ENCODE data around the gene ZBTB33.

ZBTB33 gene

DNA sequence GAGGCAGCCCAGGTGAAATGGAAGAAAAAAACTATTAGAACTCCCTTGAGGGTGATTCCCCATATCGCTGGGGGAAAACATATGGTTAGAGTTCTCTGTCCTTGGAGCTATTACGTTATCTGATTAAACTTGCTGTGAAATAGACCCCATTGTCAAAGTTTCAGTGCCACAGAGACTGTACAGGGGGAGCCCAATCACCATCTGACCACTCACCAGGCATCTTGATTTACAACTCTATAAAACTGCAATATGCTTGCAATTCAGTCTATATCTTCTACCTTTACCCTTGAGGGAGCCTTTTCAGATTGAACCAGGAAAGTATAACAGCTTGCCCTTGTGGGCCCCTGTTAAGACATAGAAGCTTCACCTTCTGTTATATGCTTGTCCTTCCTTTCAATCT lies 42.4 kb downstream of the ZBTB33 start:
- TF ChIP-seq POLR2AphosphoS5 (IDR thresholded peaks at IDR 0.05; ENCODE audit: low read depth, low read length): no peak
- no peak for TF ChIP-seq SIN3A (IDR thresholded peaks at IDR 0.05; ENCODE audit: borderline replicate concordance, insufficient read depth, low read length)
- TF ChIP-seq FOXP2 (optimal IDR thresholded peaks at IDR 0.05; ENCODE audit: borderline replicate concordance, extremely low read depth, extremely low read length, insufficient read depth): no peak

DNA sequence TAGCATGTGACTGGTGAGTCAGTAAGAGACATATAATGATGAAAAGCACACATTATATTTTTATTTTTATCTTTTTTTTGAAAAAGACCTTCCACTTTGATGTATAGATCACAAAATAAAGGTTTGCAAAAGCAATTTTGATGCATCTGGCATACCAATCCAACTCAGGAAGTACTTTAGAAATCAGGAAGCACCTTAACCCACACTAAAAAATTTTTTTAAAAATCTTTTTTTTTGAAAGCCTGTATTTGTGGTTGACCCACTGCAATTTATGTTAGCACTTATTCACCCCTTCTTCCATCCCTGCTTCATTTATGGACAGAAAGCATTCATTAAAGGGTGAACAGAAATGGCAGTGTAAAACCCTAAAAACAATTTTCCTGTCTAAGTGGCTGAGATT lies 44.0 kb downstream of the ZBTB33 start:
- TF ChIP-seq, protein P1, sequence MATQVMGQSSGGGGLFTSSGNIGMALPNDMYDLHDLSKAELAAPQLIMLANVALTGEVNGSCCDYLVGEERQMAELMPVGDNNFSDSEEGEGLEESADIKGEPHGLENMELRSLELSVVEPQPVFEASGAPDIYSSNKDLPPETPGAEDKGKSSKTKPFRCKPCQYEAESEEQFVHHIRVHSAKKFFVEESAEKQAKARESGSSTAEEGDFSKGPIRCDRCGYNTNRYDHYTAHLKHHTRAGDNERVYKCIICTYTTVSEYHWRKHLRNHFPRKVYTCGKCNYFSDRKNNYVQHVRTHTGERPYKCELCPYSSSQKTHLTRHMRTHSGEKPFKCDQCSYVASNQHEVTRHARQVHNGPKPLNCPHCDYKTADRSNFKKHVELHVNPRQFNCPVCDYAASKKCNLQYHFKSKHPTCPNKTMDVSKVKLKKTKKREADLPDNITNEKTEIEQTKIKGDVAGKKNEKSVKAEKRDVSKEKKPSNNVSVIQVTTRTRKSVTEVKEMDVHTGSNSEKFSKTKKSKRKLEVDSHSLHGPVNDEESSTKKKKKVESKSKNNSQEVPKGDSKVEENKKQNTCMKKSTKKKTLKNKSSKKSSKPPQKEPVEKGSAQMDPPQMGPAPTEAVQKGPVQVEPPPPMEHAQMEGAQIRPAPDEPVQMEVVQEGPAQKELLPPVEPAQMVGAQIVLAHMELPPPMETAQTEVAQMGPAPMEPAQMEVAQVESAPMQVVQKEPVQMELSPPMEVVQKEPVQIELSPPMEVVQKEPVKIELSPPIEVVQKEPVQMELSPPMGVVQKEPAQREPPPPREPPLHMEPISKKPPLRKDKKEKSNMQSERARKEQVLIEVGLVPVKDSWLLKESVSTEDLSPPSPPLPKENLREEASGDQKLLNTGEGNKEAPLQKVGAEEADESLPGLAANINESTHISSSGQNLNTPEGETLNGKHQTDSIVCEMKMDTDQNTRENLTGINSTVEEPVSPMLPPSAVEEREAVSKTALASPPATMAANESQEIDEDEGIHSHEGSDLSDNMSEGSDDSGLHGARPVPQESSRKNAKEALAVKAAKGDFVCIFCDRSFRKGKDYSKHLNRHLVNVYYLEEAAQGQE (IDR thresholded peaks at IDR 0.05; ENCODE audit: insufficient read depth in 1 of 2, low read depth in 2 of 2, low read length in 2 of 2): no peak
- TF ChIP-seq POLR2AphosphoS5 (IDR thresholded peaks at IDR 0.05; ENCODE audit: low read depth, low read length): no peak
- no peak for TF ChIP-seq FOXP2 (optimal IDR thresholded peaks at IDR 0.05; ENCODE audit: borderline replicate concordance, extremely low read depth, extremely low read length, insufficient read depth)
- no peak for TF ChIP-seq TAF1 (IDR thresholded peaks at IDR 0.05; ENCODE audit: borderline replicate concordance, insufficient read depth, low read length)
- no peak for TF ChIP-seq SIN3A (IDR thresholded peaks at IDR 0.05; ENCODE audit: borderline replicate concordance, insufficient read depth, low read length)

DNA sequence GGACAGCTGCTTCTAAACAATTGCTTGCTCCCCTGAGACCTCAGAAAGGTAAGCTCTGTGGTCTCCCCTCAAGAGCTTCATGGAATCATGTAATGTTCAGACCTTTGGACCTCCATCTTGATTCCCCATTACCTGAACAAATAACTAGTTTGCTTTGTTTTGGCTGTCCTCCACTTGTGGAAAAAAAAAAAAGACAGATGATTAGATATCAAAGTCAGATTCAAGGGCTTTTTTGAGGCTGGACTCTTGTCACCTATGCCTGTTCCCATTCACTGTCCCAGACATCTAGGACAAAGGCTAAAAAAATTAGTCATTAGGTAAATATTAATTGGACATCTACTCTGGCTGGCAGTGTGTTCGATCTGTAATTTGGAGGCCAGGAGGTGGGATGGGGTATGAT lies 47.3 kb downstream of the ZBTB33 start:
- TF ChIP-seq POLR2AphosphoS5 (IDR thresholded peaks at IDR 0.05; ENCODE audit: low read depth, low read length): no peak
- TF ChIP-seq FOXP2 (optimal IDR thresholded peaks at IDR 0.05; ENCODE audit: borderline replicate concordance, extremely low read depth, extremely low read length, insufficient read depth): no peak
- TF ChIP-seq SIN3A (IDR thresholded peaks at IDR 0.05; ENCODE audit: borderline replicate concordance, insufficient read depth, low read length): no peak
- TF ChIP-seq, protein P1 (IDR thresholded peaks at IDR 0.05; ENCODE audit: insufficient read depth in 1 of 2, low read depth in 2 of 2, low read length in 2 of 2): no peak
- TF ChIP-seq TAF1 (IDR thresholded peaks at IDR 0.05; ENCODE audit: borderline replicate concordance, insufficient read depth, low read length): no peak

DNA sequence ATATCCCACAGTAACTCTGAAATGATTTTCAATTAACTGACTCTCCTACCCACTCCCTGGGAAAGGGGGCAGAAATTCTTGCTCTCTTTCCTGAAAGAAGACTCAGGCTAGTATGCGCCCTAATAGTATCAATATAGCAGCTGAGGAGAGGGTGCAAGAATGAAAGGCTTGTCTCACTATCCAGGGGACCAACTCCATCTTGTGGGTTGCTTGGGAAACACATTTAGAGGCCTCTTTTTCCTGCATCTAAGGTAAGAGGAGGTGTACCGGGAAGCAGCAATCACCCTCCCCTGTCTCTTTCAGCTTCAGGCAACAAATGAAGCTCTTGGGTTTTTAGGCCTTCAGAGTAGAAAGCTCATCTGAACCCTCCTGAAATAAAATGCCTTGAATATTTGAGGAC lies 49.3 kb downstream of the ZBTB33 start:
- TF ChIP-seq TAF1 (IDR thresholded peaks at IDR 0.05; ENCODE audit: borderline replicate concordance, insufficient read depth, low read length) (no peak), FOXP2 (optimal IDR thresholded peaks at IDR 0.05; ENCODE audit: borderline replicate concordance, extremely low read depth, extremely low read length, insufficient read depth) (no peak), SIN3A (IDR thresholded peaks at IDR 0.05; ENCODE audit: borderline replicate concordance, insufficient read depth, low read length) (no peak), POLR2AphosphoS5 (IDR thresholded peaks at IDR 0.05; ENCODE audit: low read depth, low read length) (no peak)
- TF ChIP-seq, protein P1 (IDR thresholded peaks at IDR 0.05; ENCODE audit: insufficient read depth in 1 of 2, low read depth in 2 of 2, low read length in 2 of 2): no peak

DNA sequence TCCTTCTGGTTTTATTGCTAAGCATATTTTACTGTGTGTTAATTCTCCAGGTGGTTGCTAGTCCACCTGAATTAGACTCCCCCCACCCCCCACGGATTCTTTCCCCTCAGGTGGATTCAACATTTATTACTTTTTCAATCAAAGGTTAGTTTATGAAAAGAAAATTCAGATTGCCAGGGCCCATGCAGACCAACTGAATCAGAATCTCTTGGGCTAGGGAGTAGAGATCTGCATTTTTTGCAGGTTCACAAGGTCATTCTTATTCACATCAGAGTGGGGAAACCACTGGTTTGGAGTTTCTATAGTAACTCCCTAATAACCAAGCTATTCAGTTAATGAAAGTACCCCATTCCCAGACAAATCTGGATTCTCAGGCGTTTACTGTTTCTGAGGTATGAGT lies 50.9 kb downstream of the ZBTB33 start:
- TF ChIP-seq FOXP2 (optimal IDR thresholded peaks at IDR 0.05; ENCODE audit: borderline replicate concordance, extremely low read depth, extremely low read length, insufficient read depth) (no peak), SIN3A (IDR thresholded peaks at IDR 0.05; ENCODE audit: borderline replicate concordance, insufficient read depth, low read length) (no peak), POLR2AphosphoS5 (IDR thresholded peaks at IDR 0.05; ENCODE audit: low read depth, low read length) (no peak), TAF1 (IDR thresholded peaks at IDR 0.05; ENCODE audit: borderline replicate concordance, insufficient read depth, low read length) (no peak)
- TF ChIP-seq, protein P1 (IDR thresholded peaks at IDR 0.05; ENCODE audit: insufficient read depth in 1 of 2, low read depth in 2 of 2, low read length in 2 of 2): no peak
